ENCODE data around the gene FAM114A2.

GRCh38 chr5:154059583-154059982, 20.9 kb upstream of the FAM114A2 start:
- TF ChIP-seq CTCF (IDR thresholded peaks at IDR 0.05; ENCODE audit: poor library complexity, severe bottlenecking): no peak
- TF ChIP-seq REST (IDR thresholded peaks at IDR 0.05; ENCODE audit: borderline replicate concordance): no peak
